Psoas muscle (tissue), 8 donors: ENCODE results near the gene DNAJC1. TPM values are rescaled to one million over a fixed set of nuclear protein-coding genes. Genes with fewer than 3 reads are reported as not detected.
A peak's percentile ranks its signal among the peaks of the same experiment; 100 is the strongest.

ENCODE experiments used
- ATAC-seq, 4 donors: fragments of 200-7000 bp; cut with Tn5 transposase; one replicate each; pipeline ENCODE4 v1.9.1; 2020; ENCODE audit warnings: moderate library complexity in 3 of 4, mild to moderate bottlenecking in 2 of 4
- DNase-seq, 2 donors: peaks; one replicate each; pipeline ENCODE4 v3.0.0-alpha.2; 2020
- H3K27ac ChIP-seq: fragments of 200-600 bp; one replicate; pipeline ENCODE4 v1.8.0; 2022
- H3K27me3 ChIP-seq, 3 donors: fragments of 200-600 bp in 1 of 3; one replicate each; pipeline versions ENCODE4 v1.6.1 to v1.8.0; 2013 to 2022; ENCODE audit warnings: low read length in 2 of 3, mild to moderate bottlenecking in 2 of 3, moderate library complexity in 1 of 3; ENCODE audit not compliant: insufficient read depth in 3 of 3
- H3K36me3 ChIP-seq, 2 donors: fragments of 200-600 bp in 1 of 2; one replicate each; pipeline versions ENCODE4 v1.6.1 to v1.8.0; 2013 to 2022; ENCODE audit warnings: low read depth in 1 of 2, mild to moderate bottlenecking in 1 of 2, moderate library complexity in 1 of 2; ENCODE audit not compliant: insufficient read depth in 1 of 2
- H3K4me1 ChIP-seq: fragments of 200-600 bp; one replicate; pipeline ENCODE4 v1.8.0; 2022
- H3K4me3 ChIP-seq: fragments of 200-600 bp; one replicate; pipeline ENCODE4 v1.8.0; 2022; ENCODE audit warnings: mild to moderate bottlenecking
- H3K9me3 ChIP-seq: fragments of 200-600 bp; one replicate; pipeline ENCODE4 v1.8.0; 2022
- CTCF ChIP-seq: fragments of 200-600 bp; IDR thresholded peaks from one replicate; pipeline ENCODE4 v1.8.0; 2022; ENCODE audit warnings: antibody characterized with exemption
- WGBS, 3 donors: extraction: QIAGEN DNeasy Blood & Tissue Kit; methylation state at CpG; one replicate each; pipeline versions ENCODE4 v1.1.6 to v1.1.7; 2013; 5-methylcytosine and 5-hydroxymethylcytosine counted together
- intact Hi-C, 2 donors: fragments of 100-400 bp; cut with DNase I; formaldehyde crosslinking; loops; one replicate each; pipeline versions ENCODE4 v1.11.0 to v1.14.2; 2022
- polyA plus RNA-seq, 3 donors: library from polyadenylated mRNA; stranded (reverse); fragments of 200-250 nt; gene quantifications; one replicate each; pipeline ENCODE4 v1.2.3, GENCODE V29; 2013
- total RNA-seq, 4 donors: library from RNA; stranded (reverse); fragmentation: NEBNext Ultra II Directional in 2 of 4; extraction: Animal tissue kit (Norgen Biotek cat#: 25700) in 2 of 4; gene quantifications; one replicate each; pipeline versions ENCODE4 v1.2.1 to v1.2.4, GENCODE V29; 2021 to 2023
- donor health status: healthy with polysubstance abuse.
- donor health status: DM: no; HTN: no; CAD: no; lungs with moderate emphysema.
- donor health status: Bipolar disorder and iron deficiency.
- donor health status: healthy.
- donor health status: DM: yes; HTN: yes; CAD: no.
- donor health status: DM: no; HTN: no; CAD: no.
- donor health status: DM: no; HTN: no; CAD: no.
- donor health status: DM: yes; HTN: yes; CAD: no.

The DNAJC1 gene
- total and polyA plus RNA-seq, 7 donors, result 6.7 to 21.5 (median 13.2) TPM

- Histone ChIP-seq H3K27me3 (no peaks in the 10 kb centered on the region), H3K4me1 (peaks cover 4% of the 10 kb centered on the region), H3K27ac (no peak overlapping the region), H3K9me3 (no peaks in the 10 kb centered on the region), H3K36me3 (no peaks in the 10 kb centered on the region), H3K4me3 (no peak overlapping the region)
- 56 to 87% (median 82%) methylated on average over 1 of the region's 1 CpG for WGBS, 3 donors
- TF ChIP-seq CTCF, result no peak
- ATAC-seq (no peak), DNase-seq (no peak)
- intact Hi-C loops, result loop anchor here in 1 of 2 donors (5.0 to 10.0 kb wide), 2 partner anchors 594 to 997 kb away; no protein-coding TSS in a partner anchor
These were observed 13.1 kb downstream of the DNAJC1 start for GRCh38 chr10:21990449-21990848.

GRCh38 chr10:21989453-21990154, 13.9 kb downstream of the DNAJC1 start:
- H3K27ac ChIP-seq, result no peak overlapping the region
- ATAC-seq, result peak; percentile 49 to 82 (median 69)

GRCh38 chr10:21985541-21985940, 18.0 kb downstream of the DNAJC1 start:
- ATAC-seq, result no peak
- H3K4me3 ChIP-seq, result no peak overlapping the region
- H3K9me3 ChIP-seq, result no peaks in the 10 kb centered on the region
- H3K27ac ChIP-seq, result no peak overlapping the region
- no peak for DNase-seq
- 75 to 100% (median 93%) methylated on average over 1 of the region's 1 CpG for WGBS, 3 donors
- no peak for TF ChIP-seq CTCF
- H3K36me3 ChIP-seq, result no peaks in the 10 kb centered on the region
- intact Hi-C loops, result no loop called here
- H3K4me1 ChIP-seq, result peaks cover 4% of the 10 kb centered on the region
- H3K27me3 ChIP-seq, result no peaks in the 10 kb centered on the region

More at GRCh38 chr10:21989453-21990154, 13.9 kb downstream of the DNAJC1 start:
- Histone ChIP-seq H3K4me1 (peaks cover 4% of the 10 kb centered on the region), H3K4me3 (no peak overlapping the region), H3K36me3 (no peaks in the 10 kb centered on the region), H3K9me3 (no peaks in the 10 kb centered on the region), H3K27me3 (no peaks in the 10 kb centered on the region)
- WGBS, 3 donors, result 48 to 56% (median 50%) methylated on average over 5 of the region's 5 CpGs
- intact Hi-C loops, result loop anchor here in 1 of 2 donors (5.0 to 10.0 kb wide), 2 partner anchors 595 to 998 kb away; no protein-coding TSS in a partner anchor
- peak; percentile 50 for TF ChIP-seq CTCF
- DNase-seq, result peak; percentile 39 to 52

- DNase-seq, result no peak
- Histone ChIP-seq H3K27ac (no peak overlapping the region), H3K36me3 (no peaks in the 10 kb centered on the region), H3K9me3 (no peaks in the 10 kb centered on the region), H3K27me3 (no peaks in the 10 kb centered on the region), H3K4me1 (no peaks in the 10 kb centered on the region), H3K4me3 (no peak overlapping the region)
- no peak for ATAC-seq
- no peak for TF ChIP-seq CTCF
- 78 to 92% (median 90%) methylated on average over 3 of the region's 3 CpGs for WGBS, 3 donors
- intact Hi-C loops, result no loop called here
These were observed 22.4 kb downstream of the DNAJC1 start for GRCh38 chr10:21981118-21981517.

GRCh38 chr10:21980691-21981090, 22.8 kb downstream of the DNAJC1 start:
- H3K27ac ChIP-seq, result no peak overlapping the region
- H3K4me3 ChIP-seq, result no peak overlapping the region
- ATAC-seq (no peak), DNase-seq (no peak)
- intact Hi-C loops, result no loop called here
- no peaks in the 10 kb centered on the region for H3K9me3 ChIP-seq
- no peak for TF ChIP-seq CTCF
- no peaks in the 10 kb centered on the region for H3K27me3 ChIP-seq
- H3K4me1 ChIP-seq, result no peaks in the 10 kb centered on the region
- H3K36me3 ChIP-seq, result no peaks in the 10 kb centered on the region
